HG03108 (cell line): ENCODE results near the gene FCRL6.

Experiments
- ATAC-seq: cut with Tn5 transposase; IDR thresholded peaks from one replicate; pipeline ENCODE4 v1.9.1; 2021; ENCODE audit warnings: moderate library complexity; ENCODE audit not compliant: unreplicated experiment

Gene FCRL6

GRCh38 chr1:159859767-159860322 lies 57.7 kb downstream of the FCRL6 start:
- ATAC-seq: no peak

- ATAC-seq: no peak
These were observed 58.3 kb downstream of the FCRL6 start for GRCh38 chr1:159860456-159860855.

GRCh38 chr1:159861218-159861617 lies 59.1 kb downstream of the FCRL6 start:
- no peak for ATAC-seq

DNA sequence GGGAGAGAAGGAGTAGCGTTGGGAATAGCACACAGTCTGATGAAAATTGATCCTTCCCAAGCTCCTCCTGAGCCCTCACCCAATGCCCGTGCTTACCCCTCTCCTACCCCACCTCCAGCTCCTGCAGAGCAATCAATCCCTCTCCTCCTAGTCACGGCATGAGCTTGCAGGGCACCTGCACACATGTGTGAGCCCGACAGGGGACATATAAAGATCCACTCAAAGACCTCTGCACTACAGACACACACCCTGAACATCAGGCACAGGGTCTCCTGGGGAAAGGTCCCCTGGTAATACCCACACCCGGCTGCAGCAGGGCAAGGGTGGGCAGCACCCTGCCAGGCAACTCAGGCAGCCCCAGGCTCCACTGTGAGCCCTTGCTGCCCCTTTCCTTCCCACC lies 59.9 kb downstream of the FCRL6 start:
- no peak for ATAC-seq

- no peak for ATAC-seq
These were observed 60.4 kb downstream of the FCRL6 start, which contains the start of gene VSIG8 for GRCh38 chr1:159862557-159862956. Gene VSIG8 (minus strand): TSS chr1:159862657. CDS start chr1:159862521, 136 bp downstream.

GRCh38 chr1:159864262-159864661 lies 62.1 kb downstream of the FCRL6 start:
- ATAC-seq: no peak
